WTC11 (cell line): ENCODE measurements around the gene UGT1A10. TPM values are rescaled to one million over a fixed set of nuclear protein-coding genes. Genes with fewer than 3 reads are reported as not detected.

Experiments
- ATAC-seq: fragments of 200-7000 bp; cut with Tn5 transposase; 2 replicates; pipeline ENCODE4 v1.10.0; 2021; ENCODE audit warnings: mild to moderate bottlenecking, moderate library complexity
- CTCF ChIA-PET: fragments of 300-600 bp; sonication (Branson Sonifier 250); formaldehyde crosslinking; loops from one replicate; lab custom pipeline; 2021; ENCODE audit warnings: antibody characterized with exemption; lab: Charles Lee
- POLR2A ChIA-PET: fragments of 350-600 bp; sonication (Branson Sonifier 250); formaldehyde crosslinking; loops from one replicate; lab custom pipeline; 2021; ENCODE audit warnings: antibody characterized with exemption; lab: Charles Lee
- DNase-seq: peaks from one replicate; pipeline ENCODE4 v3.0.0; 2021; ENCODE audit warnings: low spot score
- H3K27ac Mint-ChIP-seq: 2 replicates; pipeline ENCODE4 v1.8.0; 2021; ENCODE audit warnings: mixed read lengths
- H3K27me3 Mint-ChIP-seq: 2 replicates; pipeline ENCODE4 v1.8.0; 2021; ENCODE audit warnings: low read depth, mild to moderate bottlenecking, moderate library complexity, mixed read lengths
- H3K36me3 Mint-ChIP-seq: 2 replicates; pipeline ENCODE4 v1.8.0; 2021; ENCODE audit warnings: mixed read lengths
- H3K4me1 Mint-ChIP-seq: 2 replicates; pipeline ENCODE4 v1.8.0; 2022; ENCODE audit warnings: mixed read lengths
- H3K4me3 Mint-ChIP-seq: 2 replicates; pipeline ENCODE4 v1.8.0; 2021; ENCODE audit warnings: mild to moderate bottlenecking, moderate library complexity, mixed read lengths
- H3K9me3 Mint-ChIP-seq: 2 replicates; pipeline ENCODE4 v1.8.0; 2021; ENCODE audit warnings: mixed read lengths
- CREB1 ChIP-seq: sonication (generic); formaldehyde crosslinking; IDR thresholded peaks from 2 replicates; pipeline ENCODE4 v1.8.0; 2023; ENCODE audit warnings: mild to moderate bottlenecking, missing genetic modification reagents
- EMX1 ChIP-seq: fragments of 250-450 bp; sonication (Bioruptor Pico); IDR thresholded peaks from 2 replicates; pipeline ENCODE4 v1.8.0; 2021; ENCODE audit warnings: mild to moderate bottlenecking
- GTF2I ChIP-seq: fragments of 250-450 bp; sonication (Bioruptor Pico); conservative IDR thresholded peaks from 2 replicates; pipeline ENCODE4 v1.4.0; 2021; ENCODE audit warnings: mild to moderate bottlenecking
- HMGXB4 ChIP-seq: sonication (generic); formaldehyde crosslinking; IDR thresholded peaks from 2 replicates; pipeline ENCODE4 v1.8.1; 2023; ENCODE audit warnings: mild to moderate bottlenecking, moderate library complexity, missing genetic modification reagents
- IRF2 ChIP-seq: sonication (generic); formaldehyde crosslinking; IDR thresholded peaks from 2 replicates; pipeline ENCODE4 v1.8.0; 2022; ENCODE audit warnings: low read depth, missing genetic modification reagents, borderline replicate concordance
- MLX ChIP-seq: sonication (generic); formaldehyde crosslinking; IDR thresholded peaks from 2 replicates; pipeline ENCODE4 v1.8.1; 2023; ENCODE audit warnings: mild to moderate bottlenecking, missing genetic modification reagents, moderate library complexity
- OVOL2 ChIP-seq: fragments of 250-450 bp; sonication (Bioruptor Pico); IDR thresholded peaks from 2 replicates; pipeline ENCODE4 v1.9.0; 2021; ENCODE audit warnings: mild to moderate bottlenecking, borderline replicate concordance
- TEAD1 ChIP-seq: sonication (generic); formaldehyde crosslinking; IDR thresholded peaks from 2 replicates; pipeline ENCODE4 v1.8.0; 2022; ENCODE audit warnings: mild to moderate bottlenecking, missing genetic modification reagents
- USF2 ChIP-seq: sonication (generic); formaldehyde crosslinking; IDR thresholded peaks from 2 replicates; pipeline ENCODE4 v1.8.1; 2023; ENCODE audit warnings: mild to moderate bottlenecking, missing genetic modification reagents, moderate library complexity
- ZBTB21 ChIP-seq: sonication (generic); formaldehyde crosslinking; IDR thresholded peaks from 2 replicates; pipeline ENCODE4 v1.8.1; 2023; ENCODE audit warnings: mild to moderate bottlenecking, missing genetic modification reagents, borderline replicate concordance
- ZNF263 ChIP-seq: sonication (generic); formaldehyde crosslinking; IDR thresholded peaks from 2 replicates; pipeline ENCODE4 v1.8.1; 2022; ENCODE audit warnings: low read depth, mild to moderate bottlenecking, moderate library complexity, missing genetic modification reagents
- ZNF396 ChIP-seq: fragments of 250-450 bp; sonication (Bioruptor Pico); IDR thresholded peaks from 2 replicates; pipeline ENCODE4 v1.8.0; 2021; ENCODE audit warnings: mild to moderate bottlenecking, moderate library complexity, borderline replicate concordance
- total RNA-seq: library from RNA; stranded (reverse); gene quantifications from 3 replicates; pipeline ENCODE4 v1.2.3, GENCODE V29; 2021
- TF ChIP-seq, protein P1 (sequence below): fragments of 250-450 bp; sonication (Bioruptor Pico); IDR thresholded peaks from 2 replicates; pipeline ENCODE4 v1.9.0; 2021; ENCODE audit warnings: mild to moderate bottlenecking

UGT1A10 gene
- total RNA-seq, 1 experiment from 2014 or later = not detected

GRCh38 chr2:233706720-233707119 lies 70.5 kb downstream of the UGT1A10 start:
- ATAC-seq (no peak), DNase-seq (no peak)
- H3K4me1 Mint-ChIP-seq = peaks cover 4% of the 10 kb centered on the region; the same call in 1 of the 2 replicates
- no peaks in the 10 kb centered on the region for H3K36me3 Mint-ChIP-seq
- no peak for TF ChIP-seq MLX
- no peak for TF ChIP-seq OVOL2 (CRISPR knock-in tag)
- TF ChIP-seq ZBTB21 = no peak
- no peak for TF ChIP-seq ZNF263 (CRISPR knock-in tag)
- TF ChIP-seq, protein P1, sequence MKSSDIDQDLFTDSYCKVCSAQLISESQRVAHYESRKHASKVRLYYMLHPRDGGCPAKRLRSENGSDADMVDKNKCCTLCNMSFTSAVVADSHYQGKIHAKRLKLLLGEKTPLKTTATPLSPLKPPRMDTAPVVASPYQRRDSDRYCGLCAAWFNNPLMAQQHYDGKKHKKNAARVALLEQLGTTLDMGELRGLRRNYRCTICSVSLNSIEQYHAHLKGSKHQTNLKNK (CRISPR knock-in tag) = no peak
- TF ChIP-seq TEAD1 (CRISPR knock-in tag) = no peak
- no peak for TF ChIP-seq EMX1 (CRISPR knock-in tag)
- no peaks in the 10 kb centered on the region; the same call in 1 of the 2 replicates for H3K9me3 Mint-ChIP-seq
- H3K4me3 Mint-ChIP-seq = no peak overlapping the region
- H3K27ac Mint-ChIP-seq = no peak overlapping the region
- H3K27me3 Mint-ChIP-seq = no peaks in the 10 kb centered on the region; the same call in 1 of the 2 replicates
- POLR2A ChIA-PET = no interaction called here
- CTCF ChIA-PET = no interaction called here

DNA sequence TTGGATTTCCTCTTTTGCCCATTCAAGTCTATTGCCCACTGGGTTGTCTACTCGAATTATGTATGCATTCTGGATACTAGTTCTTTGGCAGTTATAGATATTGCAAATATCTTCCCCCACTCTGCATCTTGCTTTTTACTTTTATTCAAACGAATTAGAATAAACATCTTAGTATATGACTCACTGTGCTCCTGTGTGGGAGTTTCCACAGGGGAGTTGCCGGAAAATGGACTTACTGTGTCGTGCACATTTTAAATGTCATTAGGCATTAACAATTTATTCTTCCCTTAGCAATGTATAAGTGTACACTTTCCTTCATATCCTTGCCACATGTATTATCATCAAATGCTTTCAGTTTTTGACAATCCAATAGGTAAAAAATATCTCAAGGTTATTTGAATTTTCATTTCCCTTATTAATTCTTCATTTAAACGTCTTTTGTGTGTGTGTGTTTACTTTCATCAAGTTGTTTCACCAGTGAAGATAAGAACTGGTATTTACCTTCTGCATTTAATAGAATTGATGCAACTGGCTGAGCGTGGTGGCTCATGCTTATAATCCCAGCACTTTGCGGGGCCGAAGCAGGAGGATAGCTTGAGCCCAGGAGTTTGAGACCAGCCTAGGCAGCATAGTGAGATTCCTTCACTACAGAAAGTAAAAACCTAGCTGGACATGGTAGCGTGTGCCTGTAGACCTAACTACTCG lies 71.8 kb downstream of the UGT1A10 start:
- ChIA-PET POLR2A (no interaction called here), CTCF (no interaction called here)
- Mint-ChIP-seq H3K9me3 (no peaks in the 10 kb centered on the region; the same call in 1 of the 2 replicates), H3K27ac (no peak overlapping the region), H3K4me3 (no peak overlapping the region), H3K4me1 (peaks cover 4% of the 10 kb centered on the region; the same call in 1 of the 2 replicates), H3K36me3 (no peaks in the 10 kb centered on the region), H3K27me3 (no peaks in the 10 kb centered on the region; the same call in 1 of the 2 replicates)
- no peak for ATAC-seq
- DNase-seq = no peak
- no peak for TF ChIP-seq ZNF396 (CRISPR knock-in tag)
- TF ChIP-seq CREB1 (CRISPR knock-in tag) = no peak
- no peak for TF ChIP-seq IRF2 (CRISPR knock-in tag)
- TF ChIP-seq USF2 = no peak
- TF ChIP-seq GTF2I (CRISPR knock-in tag) = no peak

GRCh38 chr2:233708942-233709341 lies 72.7 kb downstream of the UGT1A10 start:
- ChIA-PET CTCF (no interaction called here), POLR2A (no interaction called here)
- ATAC-seq (no peak), DNase-seq (no peak)
- no peak overlapping the region for H3K4me3 Mint-ChIP-seq
- no peaks in the 10 kb centered on the region; the same call in 1 of the 2 replicates for H3K9me3 Mint-ChIP-seq
- H3K4me1 Mint-ChIP-seq = peaks cover 4% of the 10 kb centered on the region; the same call in 1 of the 2 replicates
- H3K36me3 Mint-ChIP-seq = no peaks in the 10 kb centered on the region
- H3K27me3 Mint-ChIP-seq = no peaks in the 10 kb centered on the region; the same call in 1 of the 2 replicates
- TF ChIP-seq HMGXB4 = no peak
- peak; percentile 60; the same call in 1 of the 2 replicates for TF ChIP-seq USF2
- no peak overlapping the region for H3K27ac Mint-ChIP-seq
